ENCODE results near the gene DACT3. TPM values are rescaled to one million over a fixed set of nuclear protein-coding genes. Genes with fewer than 3 reads are reported as not detected.

Gene DACT3
- total and polyA plus RNA-seq, 2 of the 13 experiments (the other 11 are each of a cell fraction or from before 2014, with no cell fraction given): 0.04 TPM; not detected in 1

GRCh38 chr19:46603195-46603637, 57.8 kb downstream of the DACT3 start (continued):
- TF ChIP-seq POLR2A (IDR thresholded peaks at IDR 0.05; ENCODE audit: insufficient read depth in 1 of 2, low read depth in 2 of 2, low read length in 2 of 2): peak; percentile 47 to 81; a peak in 3 of 4 replicates
- peak; percentile 66 for TF ChIP-seq TEAD3 (CRISPR knock-in tag; optimal IDR thresholded peaks at IDR 0.05; ENCODE audit: borderline replicate concordance)
- 0 out of 2 replicates have a peak, but pooled peaks have one; percentile 42 for TF ChIP-seq JUN (CRISPR knock-in tag; IDR thresholded peaks at IDR 0.05)
- no peak for TF ChIP-seq ZNF569 (CRISPR knock-in tag; IDR thresholded peaks at IDR 0.05; ENCODE audit: borderline replicate concordance)
- TF ChIP-seq, protein P1, sequence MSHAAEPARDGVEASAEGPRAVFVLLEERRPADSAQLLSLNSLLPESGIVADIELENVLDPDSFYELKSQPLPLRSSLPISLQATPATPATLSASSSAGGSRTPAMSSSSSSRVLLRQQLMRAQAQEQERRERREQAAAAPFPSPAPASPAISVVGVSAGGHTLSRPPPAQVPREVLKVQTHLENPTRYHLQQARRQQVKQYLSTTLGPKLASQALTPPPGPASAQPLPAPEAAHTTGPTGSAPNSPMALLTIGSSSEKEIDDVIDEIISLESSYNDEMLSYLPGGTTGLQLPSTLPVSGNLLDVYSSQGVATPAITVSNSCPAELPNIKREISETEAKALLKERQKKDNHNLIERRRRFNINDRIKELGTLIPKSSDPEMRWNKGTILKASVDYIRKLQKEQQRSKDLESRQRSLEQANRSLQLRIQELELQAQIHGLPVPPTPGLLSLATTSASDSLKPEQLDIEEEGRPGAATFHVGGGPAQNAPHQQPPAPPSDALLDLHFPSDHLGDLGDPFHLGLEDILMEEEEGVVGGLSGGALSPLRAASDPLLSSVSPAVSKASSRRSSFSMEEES (CRISPR knock-in tag; IDR thresholded peaks at IDR 0.05): peak; percentile 19; the same call in 1 of the 2 replicates
- TF ChIP-seq ZNF350 (CRISPR knock-in tag; IDR thresholded peaks at IDR 0.05; ENCODE audit: borderline replicate concordance, low read depth): peak; percentile 71
- peak; percentile 47; the same call in 1 of the 2 replicates for TF ChIP-seq THRA (CRISPR knock-in tag; IDR thresholded peaks at IDR 0.05; ENCODE audit: borderline replicate concordance)
- TF ChIP-seq ARID2 (CRISPR knock-in tag; IDR thresholded peaks at IDR 0.05; ENCODE audit: borderline replicate concordance): no peak
- TF ChIP-seq, protein P2, sequence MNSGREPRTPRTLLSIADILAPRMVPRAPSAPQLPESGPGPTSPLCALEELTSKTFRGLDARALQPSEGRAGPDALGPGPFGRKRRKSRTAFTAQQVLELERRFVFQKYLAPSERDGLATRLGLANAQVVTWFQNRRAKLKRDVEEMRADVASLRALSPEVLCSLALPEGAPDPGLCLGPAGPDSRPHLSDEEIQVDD (CRISPR knock-in tag; IDR thresholded peaks at IDR 0.05; ENCODE audit: borderline replicate concordance): no peak
- peak; percentile 96 for TF ChIP-seq RBM22 (optimal IDR thresholded peaks at IDR 0.05; ENCODE audit: low read length)
- TF ChIP-seq ASH2L (IDR thresholded peaks at IDR 0.05; ENCODE audit: insufficient read length, low read depth, low read length): peak; percentile 68
- TF ChIP-seq ZBTB7B (CRISPR knock-in tag; IDR thresholded peaks at IDR 0.05): peak; percentile 56; the same call in 1 of the 2 replicates
- 0 out of 2 replicates have a peak, but pooled peaks have one; percentile 46 for TF ChIP-seq NFIC (IDR thresholded peaks at IDR 0.05; ENCODE audit: low read length)
- TF ChIP-seq SMC3 (IDR thresholded peaks at IDR 0.05; ENCODE audit: low read length): no peak
- 0 out of 2 replicates have a peak, but pooled peaks have one; percentile 35 for TF ChIP-seq CSRNP1 (CRISPR knock-in tag; IDR thresholded peaks at IDR 0.05)
- TF ChIP-seq MTA1 (CRISPR knock-in tag; IDR thresholded peaks at IDR 0.05; ENCODE audit: borderline replicate concordance): peak; percentile 73; the same call in 1 of the 2 replicates
- peak; percentile 77; the same call in 1 of the 2 replicates for TF ChIP-seq PRDM10 (CRISPR knock-in tag; IDR thresholded peaks at IDR 0.05; ENCODE audit: low read depth)
- peak; percentile 52; the same call in 1 of the 2 replicates for TF ChIP-seq HMG20A (CRISPR knock-in tag; IDR thresholded peaks at IDR 0.05; ENCODE audit: borderline replicate concordance)
- TF ChIP-seq, protein P3, sequence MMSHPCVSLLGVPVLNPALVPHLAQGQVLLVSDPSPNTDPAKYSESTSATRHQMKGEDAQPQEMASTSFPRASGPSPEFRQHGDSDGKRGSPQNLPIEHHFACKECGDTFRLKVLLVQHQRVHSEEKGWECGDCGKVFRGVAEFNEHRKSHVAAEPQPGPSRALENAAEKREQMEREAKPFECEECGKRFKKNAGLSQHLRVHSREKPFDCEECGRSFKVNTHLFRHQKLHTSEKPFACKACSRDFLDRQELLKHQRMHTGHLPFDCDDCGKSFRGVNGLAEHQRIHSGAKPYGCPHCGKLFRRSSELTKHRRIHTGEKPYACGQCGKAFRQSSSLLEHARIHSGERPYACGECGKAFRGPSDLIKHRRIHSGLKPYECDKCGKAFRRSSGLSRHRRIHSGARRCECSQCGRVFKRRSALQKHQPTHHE (CRISPR knock-in tag; IDR thresholded peaks at IDR 0.05; ENCODE audit: borderline replicate concordance): no peak

Data from HepG2 (cell line).